GM12873 (cell line): ENCODE data around the gene SUSD4.

Experiments used
- TF ChIP-seq, protein P1 (sequence below): IDR thresholded peaks from 2 replicates; pipeline ENCODE4 v1.5.1; 2012; ENCODE audit warnings: low read depth, mild to moderate bottlenecking, moderate library complexity, low read length, control low read depth; ENCODE audit not compliant: insufficient read depth; ENCODE audit errors: missing control alignments

SUSD4 gene

DNA sequence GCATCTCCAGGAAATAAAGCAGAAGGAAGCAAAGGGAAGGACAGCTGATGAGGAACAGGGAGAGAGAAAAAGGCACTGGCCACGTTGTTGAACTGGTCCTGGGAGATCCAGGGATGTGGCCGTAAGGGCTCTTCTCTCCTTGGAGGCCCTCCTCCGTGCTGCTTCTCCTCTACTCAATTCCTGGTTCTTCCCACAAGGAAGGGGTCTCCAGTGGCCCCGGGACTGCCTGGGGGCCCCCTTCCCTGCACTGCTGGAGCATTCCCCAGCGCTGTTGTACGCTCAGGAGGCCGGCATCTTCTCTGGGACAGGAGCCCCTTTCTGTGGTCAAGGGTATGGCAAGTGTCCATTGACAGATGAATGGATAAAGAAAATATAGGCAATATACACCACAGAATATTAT lies 132.4 kb downstream of the SUSD4 start:
- TF ChIP-seq, protein P1, sequence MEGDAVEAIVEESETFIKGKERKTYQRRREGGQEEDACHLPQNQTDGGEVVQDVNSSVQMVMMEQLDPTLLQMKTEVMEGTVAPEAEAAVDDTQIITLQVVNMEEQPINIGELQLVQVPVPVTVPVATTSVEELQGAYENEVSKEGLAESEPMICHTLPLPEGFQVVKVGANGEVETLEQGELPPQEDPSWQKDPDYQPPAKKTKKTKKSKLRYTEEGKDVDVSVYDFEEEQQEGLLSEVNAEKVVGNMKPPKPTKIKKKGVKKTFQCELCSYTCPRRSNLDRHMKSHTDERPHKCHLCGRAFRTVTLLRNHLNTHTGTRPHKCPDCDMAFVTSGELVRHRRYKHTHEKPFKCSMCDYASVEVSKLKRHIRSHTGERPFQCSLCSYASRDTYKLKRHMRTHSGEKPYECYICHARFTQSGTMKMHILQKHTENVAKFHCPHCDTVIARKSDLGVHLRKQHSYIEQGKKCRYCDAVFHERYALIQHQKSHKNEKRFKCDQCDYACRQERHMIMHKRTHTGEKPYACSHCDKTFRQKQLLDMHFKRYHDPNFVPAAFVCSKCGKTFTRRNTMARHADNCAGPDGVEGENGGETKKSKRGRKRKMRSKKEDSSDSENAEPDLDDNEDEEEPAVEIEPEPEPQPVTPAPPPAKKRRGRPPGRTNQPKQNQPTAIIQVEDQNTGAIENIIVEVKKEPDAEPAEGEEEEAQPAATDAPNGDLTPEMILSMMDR: no peak

DNA sequence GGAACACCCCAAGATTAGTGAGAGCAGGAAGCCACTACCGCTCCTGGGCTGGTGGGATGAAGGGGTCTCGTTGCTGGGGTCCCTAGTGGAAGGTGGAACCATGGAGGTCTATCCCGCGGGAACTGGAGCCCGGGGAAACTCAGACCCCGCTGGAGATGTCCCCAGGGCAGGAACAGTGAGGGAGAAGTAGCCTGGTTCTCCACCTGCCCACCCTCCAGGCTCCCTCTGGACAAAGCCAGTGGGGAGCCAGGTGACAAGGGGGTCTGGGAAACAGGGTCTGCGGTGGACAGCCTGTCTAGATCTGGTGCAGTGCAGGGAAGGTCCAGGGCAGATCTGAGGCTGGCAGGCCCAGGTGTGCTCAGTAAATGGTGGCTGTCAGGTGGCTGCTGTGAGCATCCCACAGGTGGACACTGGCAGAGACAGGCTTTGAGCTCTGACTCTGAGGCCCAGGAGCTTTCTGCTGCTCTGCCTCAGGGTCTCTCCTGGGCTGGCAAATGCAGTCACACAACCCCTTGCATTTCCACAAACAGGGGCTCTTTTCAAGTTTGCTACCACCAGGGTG lies 132.9 kb downstream of the SUSD4 start:
- TF ChIP-seq, protein P1: no peak

GRCh38 chr1:223230161-223230881 lies 133.7 kb downstream of the SUSD4 start:
- TF ChIP-seq, protein P1: no peak

DNA sequence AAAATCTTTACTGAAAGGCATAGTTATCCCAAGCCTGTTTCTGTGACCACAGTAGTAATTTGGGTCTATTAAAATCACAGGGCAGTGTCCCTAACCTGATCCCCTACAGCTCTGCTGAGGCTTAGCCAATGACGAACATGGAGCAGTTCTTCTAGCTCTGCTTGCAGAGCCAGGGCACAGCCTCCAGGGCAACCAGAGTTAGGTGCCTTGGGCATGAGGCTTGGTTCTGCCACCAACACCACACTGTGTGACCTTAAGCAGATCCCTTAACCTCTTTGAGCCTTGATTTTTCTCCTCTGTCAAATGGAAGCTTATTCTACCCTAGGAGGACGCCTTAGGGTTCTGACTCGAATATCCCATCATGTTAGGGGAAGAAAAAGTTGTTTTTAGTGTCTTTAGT lies 134.2 kb downstream of the SUSD4 start:
- TF ChIP-seq, protein P1: no peak

GRCh38 chr1:223228931-223229528 lies 134.9 kb downstream of the SUSD4 start:
- TF ChIP-seq, protein P1: no peak

DNA sequence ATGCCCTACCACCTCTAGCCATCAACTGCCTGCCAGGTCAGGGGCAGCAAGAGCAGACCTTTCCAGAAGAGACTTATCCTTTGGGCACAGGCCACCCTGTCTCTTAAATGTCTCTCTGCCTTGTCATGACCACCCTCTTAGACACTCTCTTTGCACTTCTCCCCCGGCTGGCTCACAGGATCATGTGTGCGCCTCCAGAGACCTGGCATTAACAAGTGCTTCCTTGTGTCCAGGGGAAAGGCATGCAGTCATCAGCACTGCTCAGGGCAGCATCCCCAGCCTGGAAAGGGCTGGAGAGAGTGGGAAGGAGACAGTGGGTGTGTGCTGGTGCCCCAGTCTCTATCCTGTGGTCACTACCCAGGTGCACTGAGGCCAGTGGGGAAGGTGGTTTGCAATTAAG lies 135.8 kb downstream of the SUSD4 start:
- TF ChIP-seq, protein P1: no peak

DNA sequence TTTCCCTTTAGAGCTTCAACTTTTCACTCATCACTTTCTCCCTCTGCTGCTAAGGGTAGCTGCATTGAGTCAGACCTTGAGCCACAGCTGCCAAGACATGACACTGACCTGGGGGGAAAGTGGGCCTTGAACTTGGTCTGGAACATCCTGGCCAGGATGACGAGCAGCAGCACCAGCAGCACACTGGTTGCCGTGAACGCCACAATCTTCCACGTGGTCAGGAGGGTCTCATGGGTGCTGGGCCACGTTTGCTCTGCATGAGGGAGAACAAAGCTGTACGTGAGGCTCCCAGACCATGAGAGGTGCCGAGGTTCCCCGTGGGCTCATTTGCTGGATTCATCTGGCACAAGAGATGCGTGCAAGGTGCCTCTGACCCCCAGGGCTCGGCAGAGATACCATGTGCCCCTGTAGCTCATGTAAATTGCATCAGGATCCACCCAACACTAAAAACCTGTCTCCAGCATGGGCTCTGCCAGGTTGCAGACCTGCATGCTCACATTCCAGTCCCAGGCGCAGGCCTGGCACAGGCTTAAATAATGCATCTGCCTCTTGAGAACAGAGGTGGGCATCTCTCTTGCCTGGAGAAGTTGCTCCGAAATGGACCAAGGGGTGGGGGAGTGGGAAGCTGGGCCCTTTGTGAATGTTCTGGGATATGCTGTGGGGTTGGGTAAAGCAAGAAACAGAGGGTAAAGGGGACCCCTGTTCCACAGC lies 136.3 kb downstream of the SUSD4 start:
- TF ChIP-seq, protein P1: no peak
